GM10847 (cell line): ENCODE results near the gene OR5A1.

Experiments used
- POLR2A ChIP-seq: IDR thresholded peaks from 2 replicates; pipeline ENCODE4 v1.6.1; 2011; ENCODE audit not compliant: insufficient read length; ENCODE audit errors: extremely low read depth

Gene OR5A1

DNA sequence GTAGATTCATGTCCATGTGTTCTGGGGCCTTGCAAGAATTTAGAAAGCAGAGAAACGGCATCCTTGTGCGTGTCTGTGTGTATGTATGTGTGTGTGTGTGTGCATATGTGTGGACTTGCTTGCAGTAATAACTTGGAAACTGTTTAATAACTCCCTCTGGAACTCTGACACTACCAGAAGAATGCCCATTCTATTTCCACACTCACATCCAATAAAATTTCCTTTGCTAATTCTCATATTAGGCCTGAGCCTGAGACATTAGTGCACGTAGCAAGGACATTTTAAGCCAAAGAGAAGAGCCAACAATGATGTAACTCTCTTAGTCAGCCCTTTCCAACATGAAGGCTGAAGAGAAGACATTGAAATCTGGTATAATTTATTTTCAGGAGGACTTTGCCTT is 23.6 kb downstream of the OR5A1 start:
- TF ChIP-seq POLR2A = no peak

DNA sequence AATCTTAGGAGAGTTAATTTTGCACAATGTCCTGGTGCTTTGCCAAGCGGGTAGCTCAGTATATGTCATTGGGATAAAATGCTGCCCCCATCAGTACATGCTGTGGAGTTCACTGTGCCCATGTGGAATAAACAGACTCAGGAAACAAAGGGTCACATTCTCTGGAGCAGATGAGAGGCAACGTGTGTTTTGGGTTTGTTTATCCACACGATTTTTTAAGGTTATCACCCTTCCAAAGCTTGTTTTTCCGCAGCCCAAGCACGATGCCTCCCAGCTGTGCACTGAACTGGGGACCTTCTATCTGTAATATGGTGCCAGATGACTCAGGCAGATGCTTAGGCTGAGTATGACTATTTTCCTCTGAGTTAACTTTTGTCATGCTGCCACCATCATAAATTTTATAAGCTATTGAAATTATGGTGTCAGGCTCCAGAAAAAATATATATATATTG is 26.9 kb downstream of the OR5A1 start:
- no peak for TF ChIP-seq POLR2A

DNA sequence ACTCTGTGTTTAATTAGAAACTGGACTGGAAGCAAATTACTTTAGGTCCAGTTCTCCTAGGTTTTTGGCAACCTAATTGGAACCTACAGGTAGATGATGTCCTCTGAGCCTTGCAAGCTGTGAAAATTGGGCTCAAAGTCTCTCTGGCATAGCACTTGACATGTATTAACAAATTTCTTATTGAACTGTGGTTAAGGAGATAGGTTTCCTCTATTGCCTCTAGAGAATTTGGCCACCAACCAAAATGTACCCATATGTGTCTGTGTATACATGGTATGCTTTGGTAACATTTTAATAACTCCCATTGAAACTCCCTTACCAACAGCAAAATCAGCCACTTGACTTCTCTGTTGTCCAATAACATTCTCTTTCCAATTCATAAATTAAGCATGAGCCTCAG is 36.7 kb downstream of the OR5A1 start, which contains the start of gene OR4D10:
Gene OR4D10, plus strand, starts transcription at position 301 of the 400 bp plus-strand sequence. CDS start 4,115 bp downstream, outside the sequence.
- TF ChIP-seq POLR2A = no peak

DNA sequence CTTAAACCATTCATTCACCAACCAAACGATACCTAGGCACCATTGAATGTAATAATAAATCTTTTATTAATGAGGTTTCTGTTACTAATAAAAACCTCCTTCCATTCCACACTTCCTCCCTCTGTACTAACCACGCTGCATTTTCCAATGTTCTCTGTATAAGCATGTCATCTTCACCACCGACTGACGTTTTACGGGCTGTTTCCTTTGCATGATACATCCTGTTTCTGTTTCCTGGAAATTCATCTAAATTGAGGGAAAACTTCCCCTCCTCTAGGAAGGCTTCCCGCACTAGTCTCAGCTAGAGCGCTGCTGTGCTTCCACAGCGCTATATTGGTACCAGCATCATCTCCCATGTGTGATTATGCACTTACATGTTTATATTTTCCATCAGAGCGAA is 38.9 kb downstream of the OR5A1 start:
- TF ChIP-seq POLR2A = no peak

DNA sequence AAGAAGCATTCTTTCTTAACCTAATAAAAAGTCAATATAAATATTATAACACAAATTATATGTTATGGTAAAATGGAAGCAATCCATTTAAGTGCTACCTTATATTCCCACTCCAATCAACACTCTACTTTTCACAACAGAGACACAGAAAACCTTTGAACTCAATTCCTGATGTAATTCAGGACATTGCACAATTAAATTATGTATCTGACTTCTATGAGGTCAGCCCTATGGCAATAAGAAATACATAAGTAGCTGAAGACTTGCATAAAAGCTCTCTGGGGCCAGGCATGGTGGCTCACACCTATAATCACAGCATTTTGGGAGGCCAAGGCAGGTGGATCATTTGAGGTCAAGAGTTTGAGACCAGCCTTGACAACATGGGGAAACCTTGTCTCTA is 43.6 kb downstream of the OR5A1 start:
- no peak for TF ChIP-seq POLR2A

DNA sequence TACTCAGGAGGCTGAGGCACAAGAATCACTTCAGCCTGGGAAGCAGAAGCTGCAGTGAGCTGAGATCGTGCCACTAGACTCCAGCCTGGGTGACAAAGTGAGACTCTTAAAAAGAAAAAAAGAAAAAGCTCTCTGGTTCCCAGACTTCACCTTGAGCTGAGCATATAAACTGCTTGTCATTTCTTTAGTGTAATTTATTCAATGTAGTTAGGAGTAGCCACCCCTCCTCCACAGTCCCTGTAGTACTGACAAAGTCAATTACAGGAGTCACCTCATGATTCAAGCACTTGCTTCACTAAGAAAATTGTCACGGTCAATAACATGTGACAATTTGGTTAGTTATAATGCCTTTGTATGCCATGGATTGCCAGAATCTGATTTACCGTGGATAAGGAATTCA is 44.1 kb downstream of the OR5A1 start:
- no peak for TF ChIP-seq POLR2A
